ENCODE results near the gene HABP2. TPM values are rescaled to one million over a fixed set of nuclear protein-coding genes. Genes with fewer than 3 reads are reported as not detected.

Gene HABP2
- total RNA-seq, 1 experiment from 2014 or later: not detected

GRCh38 chr10:113523628-113524027 is 29.2 kb upstream of the HABP2 start:
- H3K27me3 Mint-ChIP-seq (ENCODE audit: low read depth): peaks cover 73% of the 10 kb centered on the region
- no peak overlapping the region for H4K5ac ChIP-seq (ENCODE audit: insufficient read length, low read depth, low read length)
- H3K4me1 Mint-ChIP-seq: peaks cover 6% of the 10 kb centered on the region in 2 experiments; a peak in 3 of 4 replicates
- no peak overlapping the region for H3K9ac ChIP-seq (ENCODE audit: extremely low read depth, insufficient read length, low read length)
- no peak overlapping the region for H3K14ac ChIP-seq (ENCODE audit: insufficient read depth, low read length)
- H3K27me3 ChIP-seq (ENCODE audit: insufficient read depth, low read length): no peaks in the 10 kb centered on the region
- no peak overlapping the region for H2BK15ac ChIP-seq (ENCODE audit: low read depth, low read length)
- H3K4me2 ChIP-seq (ENCODE audit: insufficient read depth, insufficient read length, low read length): no peak overlapping the region
- no peak for TF ChIP-seq CTCF (conservative IDR thresholded peaks at IDR 0.05)
- no peak overlapping the region for H4K8ac ChIP-seq (replicated peaks; ENCODE audit: insufficient read length, low read depth, low read length)
- H3K27ac ChIP-seq (ENCODE audit: insufficient read length, low read depth, low read length): no peak overlapping the region
- H3K18ac ChIP-seq (ENCODE audit: insufficient read length, low read depth, low read length): no peak overlapping the region
- no peak overlapping the region for H2BK12ac ChIP-seq (ENCODE audit: insufficient read length, low read depth, low read length)
- H3K4ac ChIP-seq (ENCODE audit: low read depth, low read length): no peak overlapping the region
- H4K20me1 ChIP-seq (ENCODE audit: control insufficient read depth, insufficient read depth, insufficient read length): no peaks in the 10 kb centered on the region
- H2AFZ ChIP-seq (ENCODE audit: low read length): no peak overlapping the region
- H2AK5ac ChIP-seq (ENCODE audit: insufficient read length, low read length): no peak overlapping the region
- H3K36me3 Mint-ChIP-seq (ENCODE audit: insufficient read depth in 1 of 3, low read depth in 3 of 3): no peaks in the 10 kb centered on the region
- H3K79me2 ChIP-seq (ENCODE audit: insufficient read depth, low read length): no peaks in the 10 kb centered on the region
- no peak overlapping the region for H2BK5ac ChIP-seq (ENCODE audit: insufficient read length, low read length)
- no peaks in the 10 kb centered on the region for H3K4me1 ChIP-seq (ENCODE audit: insufficient read depth, low read length)
- H3K56ac ChIP-seq (ENCODE audit: insufficient read length, low read depth, low read length): no peak overlapping the region
- no peak overlapping the region for H4K91ac ChIP-seq (ENCODE audit: insufficient read length, low read depth, low read length)
- H3K79me1 ChIP-seq (ENCODE audit: insufficient read depth, low read depth, low read length, poor library complexity, severe bottlenecking): no peaks in the 10 kb centered on the region
- H3K27ac Mint-ChIP-seq: no peak overlapping the region
- no peaks in the 10 kb centered on the region; a peak in 1 of 5 replicates for H3K9me3 Mint-ChIP-seq
- no CpG with 5 or more reads among the region's 1 CpG for WGBS (ENCODE audit: extremely low coverage, insufficient read length, low lambda C conversion rate)
- DNase-seq: no peak
- H2BK120ac ChIP-seq (ENCODE audit: low read depth, low read length, poor library complexity, severe bottlenecking): no peak overlapping the region
- H3K23ac ChIP-seq (ENCODE audit: insufficient read length, low read depth, low read length): no peak overlapping the region
- H3T11ph ChIP-seq (ENCODE audit: low read length): no peak overlapping the region
- H3K9me3 ChIP-seq (ENCODE audit: control insufficient read depth, low read depth, low read length): no peaks in the 10 kb centered on the region
- no peak overlapping the region for H3K4me3 Mint-ChIP-seq
- H2BK20ac ChIP-seq (ENCODE audit: low read depth, low read length, poor library complexity, severe bottlenecking): no peak overlapping the region
- H3K23me2 ChIP-seq (ENCODE audit: insufficient read length, low read depth, low read length, poor library complexity, severe bottlenecking): no peaks in the 10 kb centered on the region
